K562 (cell line): Measurements from ENCODE around the gene RGL2. TPM values are rescaled to one million over a fixed set of nuclear protein-coding genes. Genes with fewer than 3 reads are reported as not detected.

Source experiments
- ARID4B ChIP-seq: sonication (generic); formaldehyde crosslinking; IDR thresholded peaks from 2 replicates; pipeline ENCODE4 v1.8.0; 2022; ENCODE audit warnings: mild to moderate bottlenecking, missing genetic modification reagents
- BCOR ChIP-seq: fragments of 450-650 bp; IDR thresholded peaks from 2 replicates; pipeline ENCODE4 v1.6.1; 2016
- BDP1 ChIP-seq: IDR thresholded peaks from 3 replicates; pipeline ENCODE4 v1.6.1; 2011; ENCODE audit not compliant: insufficient read length, insufficient read depth
- FOS ChIP-seq: IDR thresholded peaks from 3 replicates; pipeline ENCODE4 v1.6.1; 2011; ENCODE audit not compliant: insufficient read length; ENCODE audit errors: extremely low read depth
- FOXP1 ChIP-seq: sonication (generic); formaldehyde crosslinking; IDR thresholded peaks from 2 replicates; pipeline ENCODE4 v1.8.0; 2022; ENCODE audit warnings: mild to moderate bottlenecking, missing genetic modification reagents
- HMGXB4 ChIP-seq: sonication (generic); formaldehyde crosslinking; IDR thresholded peaks from 2 replicates; pipeline ENCODE4 v1.8.1; 2023; ENCODE audit warnings: mild to moderate bottlenecking, missing genetic modification reagents
- KDM2B ChIP-seq: fragments of 250-450 bp; sonication (Bioruptor Pico); IDR thresholded peaks from 2 replicates; pipeline ENCODE4 v1.8.0; 2021; ENCODE audit warnings: mild to moderate bottlenecking, moderate library complexity
- L3MBTL2 ChIP-seq: fragments of 450-650 bp; IDR thresholded peaks from 2 replicates; pipeline ENCODE4 v1.6.1; 2016; ENCODE audit warnings: mild to moderate bottlenecking, moderate library complexity
- NELFE ChIP-seq: IDR thresholded peaks from 2 replicates; pipeline ENCODE4 v1.6.1; 2011; ENCODE audit warnings: mild to moderate bottlenecking; ENCODE audit not compliant: insufficient read depth, insufficient read length
- NR1H2 ChIP-seq: sonication (generic); formaldehyde crosslinking; IDR thresholded peaks from 2 replicates; pipeline ENCODE4 v1.4.0; 2020; ENCODE audit warnings: mild to moderate bottlenecking, missing genetic modification reagents
- RAD21 ChIP-seq, 2 experiments: fragments of 250-450 bp in 1 of 2; fragments of 450-650 bp in 1 of 2; sonication (Bioruptor Pico) in 1 of 2; formaldehyde crosslinking in 1 of 2; IDR thresholded peaks in 1 of 2; conservative IDR thresholded peaks in 1 of 2; 2 replicates each; pipeline versions ENCODE4 v1.4.0 to v1.8.0; 2020 to 2022; ENCODE audit warnings: mild to moderate bottlenecking in 2 of 2, moderate library complexity in 1 of 2
- TRIM25 ChIP-seq: fragments of 450-650 bp; IDR thresholded peaks from 2 replicates; pipeline ENCODE4 v1.7.0; 2016; ENCODE audit warnings: borderline replicate concordance
- UBTF ChIP-seq, 2 experiments: IDR thresholded peaks; 2 replicates each; pipeline ENCODE4 v1.6.1; 2012; ENCODE audit warnings: improper control_type of control experiment in 2 of 2, low read depth in 2 of 2, low read length in 2 of 2, borderline replicate concordance in 1 of 2
- ZNF583 ChIP-seq: fragments of 250-450 bp; sonication (Bioruptor Pico); IDR thresholded peaks from 2 replicates; pipeline ENCODE4 v1.4.0; 2020
- polyA plus RNA-seq, 8 experiments: library from polyadenylated mRNA; depleted of rRNA in 4 of 8; stranded (reverse) in 5 of 8; unstranded in 3 of 8; fragments of >200 nt; fragmentation: Nextera tagmentation in 2 of 8; fragmentation: Illumina TruSeq in 1 of 8; extraction: Ambion mirVana in 2 of 8; extraction: Trizol in 1 of 8; gene quantifications; 2 replicates each; pipeline versions ENCODE4 v1.2.1 to v1.2.3, GENCODE V29; 2011 to 2014; ENCODE audit warnings: inconsistent platforms in 1 of 8, missing spikeins in 1 of 8
- total RNA-seq, 7 experiments: library from RNA; depleted of rRNA in 6 of 7; stranded (reverse); fragments of >200 nt in 6 of 7; fragmentation: Illumina TruSeq in 2 of 7; extraction: Trizol in 2 of 7; gene quantifications; 2 replicates each; pipeline versions ENCODE4 v1.2.1 to v1.2.3, GENCODE V29; 2011 to 2021; ENCODE audit warnings: low replicate concordance in 1 of 7

Gene RGL2
- total and polyA plus RNA-seq, 9 of the 15 experiments (the other 6 are each of a cell fraction or from before 2014, with no cell fraction given): 1.8 to 57.1 (median 19.5) TPM

- TF ChIP-seq BCOR (peak; percentile 32; the same call in 1 of the 2 replicates), BDP1 (no peak), ARID4B (CRISPR knock-in tag) (peak; percentile 56), RAD21 (CRISPR knock-in tag; conservative IDR thresholded peaks at IDR 0.05 in 1 of 2, IDR thresholded peaks at IDR 0.05 in 1 of 2) (0 out of 4 replicates have a peak, but pooled peaks of 1 of the 2 experiments have one; percentile 25), L3MBTL2 (peak; percentile 89), UBTF (IDR thresholded peaks at IDR 0.05; ENCODE audit: borderline replicate concordance in 1 of 2, low read depth in 2 of 2, low read length in 2 of 2) (peak; percentile 75 to 77; a peak in 2 of 4 replicates), TRIM25 (0 out of 2 replicates have a peak, but pooled peaks have one; percentile 66), FOXP1 (CRISPR knock-in tag) (peak; percentile 87), KDM2B (CRISPR knock-in tag) (peak; percentile 92), FOS (peak; percentile 73), NR1H2 (CRISPR knock-in tag) (0 out of 2 replicates have a peak, but pooled peaks have one; percentile 12), HMGXB4 (no peak), ZNF583 (CRISPR knock-in tag) (no peak), NELFE (no peak)
Measured at GRCh38 chr6:33248932-33249731, 49.6 kb downstream of the RGL2 start (continued).
